ENCODE data around the gene CEP250.

Gene CEP250

DNA sequence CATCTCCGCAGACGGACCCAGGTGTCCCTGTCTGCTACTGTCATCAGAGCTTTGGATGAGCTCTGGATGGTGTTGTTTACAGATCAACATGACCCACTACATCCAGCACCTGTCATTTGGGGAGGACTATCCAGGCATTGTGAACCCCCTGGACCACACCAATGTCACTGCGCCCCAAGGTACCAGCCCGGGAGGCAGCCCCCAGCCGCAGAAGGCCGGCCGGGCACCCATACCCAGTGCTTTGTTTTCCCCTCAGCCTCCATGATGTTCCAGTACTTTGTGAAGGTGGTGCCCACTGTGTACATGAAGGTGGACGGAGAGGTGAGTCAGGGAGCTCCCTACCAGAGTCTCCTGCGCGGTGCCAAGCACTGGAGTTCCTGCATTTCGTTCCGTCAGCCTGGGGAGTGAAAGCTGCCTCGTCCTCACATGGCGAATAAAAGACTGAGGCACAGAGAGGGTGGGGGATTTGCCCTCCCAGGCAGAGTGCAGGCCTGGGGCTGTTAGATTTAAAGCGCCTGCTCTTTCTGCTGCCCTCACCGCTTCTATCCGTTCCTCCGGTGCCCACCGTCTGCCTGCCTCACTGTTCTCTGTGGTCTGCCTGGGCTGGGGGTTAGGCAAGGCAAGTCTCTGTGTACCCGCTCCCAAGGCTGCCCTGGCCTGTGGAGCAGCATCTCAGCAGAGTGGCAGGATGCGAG lies 100.7 kb downstream of the CEP250 start:
- H4K20me1 ChIP-seq, result no peaks in the 10 kb centered on the region
- H3K27me3 ChIP-seq, result no peaks in the 10 kb centered on the region
- H3K9ac ChIP-seq, result no peak overlapping the region
- no peaks in the 10 kb centered on the region for H3K4me1 ChIP-seq
- no peak overlapping the region for H3K4me2 ChIP-seq
- H3K27ac ChIP-seq, result no peak overlapping the region
- no peak overlapping the region for H3K4me3 ChIP-seq
- no peak for TF ChIP-seq Cebpa-rat (IDR thresholded peaks at IDR 0.05)
- peaks cover 96% of the 10 kb centered on the region for H3K36me3 ChIP-seq
- no peaks in the 10 kb centered on the region for H3K9me3 ChIP-seq

- no peaks in the 10 kb centered on the region for H4K20me1 ChIP-seq
- H3K4me2 ChIP-seq, result no peak overlapping the region
- H3K9ac ChIP-seq, result no peak overlapping the region
- H3K27me3 ChIP-seq, result no peaks in the 10 kb centered on the region
- TF ChIP-seq Cebpa-rat (IDR thresholded peaks at IDR 0.05), result no peak
- H3K27ac ChIP-seq, result no peak overlapping the region
- no peaks in the 10 kb centered on the region for H3K4me1 ChIP-seq
- H3K9me3 ChIP-seq, result no peaks in the 10 kb centered on the region
- peaks cover 88% of the 10 kb centered on the region for H3K36me3 ChIP-seq
- H3K4me3 ChIP-seq, result no peak overlapping the region
These were observed 101.5 kb downstream of the CEP250 start for GRCh38 chr20:35556871-35557270.

GRCh38 chr20:35558451-35558850 lies 103.1 kb downstream of the CEP250 start:
- no peak overlapping the region for H3K4me3 ChIP-seq
- H3K4me2 ChIP-seq, result no peak overlapping the region
- no peaks in the 10 kb centered on the region for H4K20me1 ChIP-seq
- H3K27me3 ChIP-seq, result no peaks in the 10 kb centered on the region
- H3K4me1 ChIP-seq, result no peaks in the 10 kb centered on the region
- no peaks in the 10 kb centered on the region for H3K9me3 ChIP-seq
- no peak overlapping the region for H3K27ac ChIP-seq
- peaks cover 72% of the 10 kb centered on the region for H3K36me3 ChIP-seq
- H3K9ac ChIP-seq, result no peak overlapping the region
- TF ChIP-seq Cebpa-rat (IDR thresholded peaks at IDR 0.05), result no peak

DNA sequence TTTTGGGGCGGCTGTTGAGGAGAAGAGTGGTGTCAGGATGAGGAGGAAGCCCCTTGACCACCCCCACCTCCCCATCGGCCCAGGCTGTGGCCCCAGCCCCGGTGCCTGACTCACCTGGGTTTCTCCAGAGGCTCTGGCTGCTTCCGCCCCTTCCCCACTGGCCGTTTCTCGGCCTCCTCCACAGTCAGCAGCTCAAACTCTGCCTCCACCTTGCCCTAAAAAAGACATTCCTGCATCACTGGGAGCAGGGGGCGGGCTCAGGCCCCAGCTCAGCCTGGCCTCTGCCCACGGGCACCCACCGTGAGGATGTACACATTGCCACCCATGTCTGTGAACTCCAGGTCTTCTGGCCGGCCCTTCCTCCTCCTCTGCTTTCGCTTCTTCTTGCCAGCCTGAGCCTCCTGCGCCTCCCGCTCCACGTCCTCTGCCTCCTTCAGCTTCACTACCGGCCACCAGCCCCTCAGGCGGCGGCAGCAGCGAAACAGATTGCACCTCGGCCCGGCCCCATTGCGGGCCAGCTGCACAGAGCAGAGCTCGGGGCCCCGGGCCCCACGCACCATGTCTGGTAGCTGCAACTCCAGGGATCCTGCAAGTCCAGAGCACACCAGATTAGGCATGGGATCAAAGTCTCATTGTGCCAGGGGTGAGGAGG lies 103.8 kb downstream of the CEP250 start:
- Histone ChIP-seq H4K20me1 (no peaks in the 10 kb centered on the region), H3K27me3 (no peaks in the 10 kb centered on the region), H3K4me1 (no peaks in the 10 kb centered on the region), H3K4me3 (no peak overlapping the region), H3K36me3 (peaks cover 65% of the 10 kb centered on the region), H3K27ac (no peak overlapping the region), H3K4me2 (no peak overlapping the region), H3K9ac (no peak overlapping the region), H3K9me3 (no peaks in the 10 kb centered on the region)
- no peak for TF ChIP-seq Cebpa-rat (IDR thresholded peaks at IDR 0.05)

DNA sequence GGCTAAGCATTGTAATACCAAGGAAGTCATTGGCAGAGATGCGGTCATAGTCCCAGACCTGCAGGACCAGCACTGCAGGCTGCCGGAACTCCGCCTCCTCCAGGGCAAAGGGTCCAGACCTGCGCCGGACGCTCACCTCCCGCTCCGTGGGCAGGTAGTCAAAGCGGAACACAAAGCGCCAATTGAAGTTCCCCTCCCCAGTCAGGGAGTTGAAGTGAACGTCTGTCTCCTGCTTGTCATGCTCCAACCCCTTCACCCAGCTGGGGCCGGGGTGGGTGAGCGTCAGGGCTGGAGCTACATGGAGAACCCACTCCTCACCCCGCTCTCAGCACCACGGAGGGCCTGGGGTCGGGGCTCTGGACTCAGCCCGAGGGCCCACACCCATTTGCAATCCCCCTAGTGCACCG lies 104.7 kb downstream of the CEP250 start:
- no peak overlapping the region for H3K9ac ChIP-seq
- no peak overlapping the region for H3K4me3 ChIP-seq
- no peaks in the 10 kb centered on the region for H4K20me1 ChIP-seq
- H3K4me2 ChIP-seq, result no peak overlapping the region
- no peaks in the 10 kb centered on the region for H3K9me3 ChIP-seq
- no peaks in the 10 kb centered on the region for H3K4me1 ChIP-seq
- no peak for TF ChIP-seq Cebpa-rat (IDR thresholded peaks at IDR 0.05)
- no peaks in the 10 kb centered on the region for H3K27me3 ChIP-seq
- no peak overlapping the region for H3K27ac ChIP-seq
- H3K36me3 ChIP-seq, result peaks cover 56% of the 10 kb centered on the region

GRCh38 chr20:35560541-35560940 lies 105.1 kb downstream of the CEP250 start:
- Histone ChIP-seq H3K4me2 (no peak overlapping the region), H3K36me3 (peaks cover 51% of the 10 kb centered on the region), H3K9me3 (no peaks in the 10 kb centered on the region), H3K4me1 (no peaks in the 10 kb centered on the region), H3K27ac (no peak overlapping the region), H3K4me3 (no peak overlapping the region), H3K9ac (no peak overlapping the region), H4K20me1 (no peaks in the 10 kb centered on the region), H3K27me3 (no peaks in the 10 kb centered on the region)
- TF ChIP-seq Cebpa-rat (IDR thresholded peaks at IDR 0.05), result no peak

GRCh38 chr20:35561268-35561667 lies 105.9 kb downstream of the CEP250 start:
- H3K27me3 ChIP-seq, result no peaks in the 10 kb centered on the region
- peaks cover 44% of the 10 kb centered on the region for H3K36me3 ChIP-seq
- no peaks in the 10 kb centered on the region for H3K9me3 ChIP-seq
- H3K27ac ChIP-seq, result no peak overlapping the region
- no peak overlapping the region for H3K4me2 ChIP-seq
- H4K20me1 ChIP-seq, result no peaks in the 10 kb centered on the region
- H3K4me1 ChIP-seq, result no peaks in the 10 kb centered on the region
- TF ChIP-seq Cebpa-rat (IDR thresholded peaks at IDR 0.05), result no peak
- H3K4me3 ChIP-seq, result no peak overlapping the region
- H3K9ac ChIP-seq, result no peak overlapping the region

- no peak for TF ChIP-seq Cebpa-rat (IDR thresholded peaks at IDR 0.05)
- Histone ChIP-seq H3K27me3 (no peaks in the 10 kb centered on the region), H3K27ac (no peak overlapping the region), H4K20me1 (no peaks in the 10 kb centered on the region), H3K9ac (no peak overlapping the region), H3K36me3 (peaks cover 40% of the 10 kb centered on the region), H3K4me1 (no peaks in the 10 kb centered on the region), H3K9me3 (no peaks in the 10 kb centered on the region), H3K4me3 (no peak overlapping the region), H3K4me2 (no peak overlapping the region)
These were observed 106.3 kb downstream of the CEP250 start for GRCh38 chr20:35561671-35562070.

- Histone ChIP-seq H3K4me2 (no peak overlapping the region), H3K4me3 (no peak overlapping the region), H3K4me1 (0 out of 2 replicates have a peak, but pooled peaks cover 7% of the 10 kb centered on the region), H3K9me3 (no peaks in the 10 kb centered on the region), H3K36me3 (peaks cover 30% of the 10 kb centered on the region), H3K9ac (no peak overlapping the region), H3K27ac (no peak overlapping the region), H4K20me1 (no peaks in the 10 kb centered on the region), H3K27me3 (no peaks in the 10 kb centered on the region)
- TF ChIP-seq Cebpa-rat (IDR thresholded peaks at IDR 0.05), result no peak
These were observed 107.2 kb downstream of the CEP250 start for GRCh38 chr20:35562541-35563110.

DNA sequence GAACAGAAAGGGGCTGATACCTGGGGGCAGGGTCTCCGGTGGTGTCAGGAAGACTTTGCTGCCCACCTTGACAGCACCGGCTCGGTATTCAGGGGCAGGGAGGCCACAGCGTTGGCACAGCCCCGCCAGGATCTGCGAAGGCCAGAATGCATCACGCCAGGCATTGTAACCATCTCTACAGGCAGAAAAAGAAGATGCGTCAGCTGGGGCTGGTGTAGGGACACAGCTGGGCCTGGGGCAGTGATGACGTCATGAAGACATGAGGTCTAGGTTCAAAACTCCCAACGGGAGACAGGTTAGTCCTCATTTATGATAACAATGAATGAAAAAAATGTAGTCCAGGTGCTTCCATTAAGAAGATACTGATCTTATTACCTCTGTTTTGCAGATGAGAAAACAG lies 108.4 kb downstream of the CEP250 start:
- H3K9me3 ChIP-seq, result no peaks in the 10 kb centered on the region
- no peaks in the 10 kb centered on the region for H4K20me1 ChIP-seq
- 0 out of 2 replicates have a peak, but pooled peaks cover 13% of the 10 kb centered on the region for H3K4me1 ChIP-seq
- H3K4me2 ChIP-seq, result no peak overlapping the region
- no peaks in the 10 kb centered on the region for H3K27me3 ChIP-seq
- H3K4me3 ChIP-seq, result no peak overlapping the region
- H3K27ac ChIP-seq, result no peak overlapping the region
- H3K9ac ChIP-seq, result no peak overlapping the region
- H3K36me3 ChIP-seq, result peaks cover 18% of the 10 kb centered on the region
- no peak for TF ChIP-seq Cebpa-rat (IDR thresholded peaks at IDR 0.05)
